ENCODE results near the gene LRRC8C.

LRRC8C gene

GRCh38 chr1:89735479-89735878 is 102.6 kb downstream of the LRRC8C start:
- Histone ChIP-seq H3K9ac (ENCODE audit: insufficient read length) (no peak overlapping the region), H3K9me3 (ENCODE audit: low read depth, low read length) (no peaks in the 10 kb centered on the region), H3K27ac (no peak overlapping the region), H3K4me3 (no peak overlapping the region), H3K36me3 (ENCODE audit: insufficient read depth, low read length) (no peaks in the 10 kb centered on the region)
- TF ChIP-seq EZH2 (IDR thresholded peaks at IDR 0.05) (no peak), FOXP2 (optimal IDR thresholded peaks at IDR 0.05; ENCODE audit: control extremely low read depth, extremely low read length, insufficient read depth) (no peak), POLR2AphosphoS5 (IDR thresholded peaks at IDR 0.05; ENCODE audit: borderline replicate concordance, low read depth, low read length) (no peak)
- no peak for DNase-seq (ENCODE audit: low read depth, low spot score)

GRCh38 chr1:89736937-89737733 is 104.2 kb downstream of the LRRC8C start:
- Histone ChIP-seq H3K36me3 (ENCODE audit: insufficient read depth, low read length) (no peaks in the 10 kb centered on the region), H3K27ac (no peak overlapping the region), H3K4me3 (no peak overlapping the region), H3K9me3 (ENCODE audit: low read depth, low read length) (no peaks in the 10 kb centered on the region), H3K9ac (ENCODE audit: insufficient read length) (no peak overlapping the region)
- no peak for DNase-seq (ENCODE audit: low read depth, low spot score)
- no peak for TF ChIP-seq FOXP2 (optimal IDR thresholded peaks at IDR 0.05; ENCODE audit: control extremely low read depth, extremely low read length, insufficient read depth)
- TF ChIP-seq POLR2AphosphoS5 (IDR thresholded peaks at IDR 0.05; ENCODE audit: borderline replicate concordance, low read depth, low read length): no peak
- TF ChIP-seq EZH2 (IDR thresholded peaks at IDR 0.05): no peak

GRCh38 chr1:89737985-89738510 is 105.1 kb downstream of the LRRC8C start:
- DNase-seq (ENCODE audit: low read depth, low spot score): no peak
- Histone ChIP-seq H3K36me3 (ENCODE audit: insufficient read depth, low read length) (no peaks in the 10 kb centered on the region), H3K4me3 (no peak overlapping the region), H3K9me3 (ENCODE audit: low read depth, low read length) (no peaks in the 10 kb centered on the region), H3K27ac (no peak overlapping the region), H3K9ac (ENCODE audit: insufficient read length) (no peak overlapping the region)
- TF ChIP-seq FOXP2 (optimal IDR thresholded peaks at IDR 0.05; ENCODE audit: control extremely low read depth, extremely low read length, insufficient read depth) (no peak), EZH2 (IDR thresholded peaks at IDR 0.05) (no peak), POLR2AphosphoS5 (IDR thresholded peaks at IDR 0.05; ENCODE audit: borderline replicate concordance, low read depth, low read length) (no peak)

- no peaks in the 10 kb centered on the region for H3K9me3 ChIP-seq (ENCODE audit: low read depth, low read length)
- no peaks in the 10 kb centered on the region for H3K36me3 ChIP-seq (ENCODE audit: insufficient read depth, low read length)
- H3K4me3 ChIP-seq: no peak overlapping the region
- DNase-seq (ENCODE audit: low read depth, low spot score): no peak
- TF ChIP-seq EZH2 (IDR thresholded peaks at IDR 0.05) (no peak), FOXP2 (optimal IDR thresholded peaks at IDR 0.05; ENCODE audit: control extremely low read depth, extremely low read length, insufficient read depth) (no peak), POLR2AphosphoS5 (IDR thresholded peaks at IDR 0.05; ENCODE audit: borderline replicate concordance, low read depth, low read length) (no peak)
- H3K27ac ChIP-seq: no peak overlapping the region
- no peak overlapping the region for H3K9ac ChIP-seq (ENCODE audit: insufficient read length)
These were observed 106.3 kb downstream of the LRRC8C start for GRCh38 chr1:89739013-89739843.

- Histone ChIP-seq H3K9me3 (ENCODE audit: low read depth, low read length) (no peaks in the 10 kb centered on the region), H3K4me3 (no peak overlapping the region), H3K9ac (ENCODE audit: insufficient read length) (no peak overlapping the region), H3K36me3 (ENCODE audit: insufficient read depth, low read length) (no peaks in the 10 kb centered on the region), H3K27ac (no peak overlapping the region)
- TF ChIP-seq EZH2 (IDR thresholded peaks at IDR 0.05): no peak
- TF ChIP-seq FOXP2 (optimal IDR thresholded peaks at IDR 0.05; ENCODE audit: control extremely low read depth, extremely low read length, insufficient read depth): no peak
- no peak for TF ChIP-seq POLR2AphosphoS5 (IDR thresholded peaks at IDR 0.05; ENCODE audit: borderline replicate concordance, low read depth, low read length)
- DNase-seq (ENCODE audit: low read depth, low spot score): no peak
These were observed 106.9 kb downstream of the LRRC8C start for GRCh38 chr1:89739844-89740216.

GRCh38 chr1:89743788-89744187 is 110.9 kb downstream of the LRRC8C start:
- DNase-seq (ENCODE audit: low read depth, low spot score): no peak
- TF ChIP-seq POLR2AphosphoS5 (IDR thresholded peaks at IDR 0.05; ENCODE audit: borderline replicate concordance, low read depth, low read length) (no peak), EZH2 (IDR thresholded peaks at IDR 0.05) (no peak), FOXP2 (optimal IDR thresholded peaks at IDR 0.05; ENCODE audit: control extremely low read depth, extremely low read length, insufficient read depth) (no peak)

GRCh38 chr1:89746424-89747149 is 113.7 kb downstream of the LRRC8C start:
- no peaks in the 10 kb centered on the region for H3K9me3 ChIP-seq (ENCODE audit: low read depth, low read length)
- TF ChIP-seq FOXP2 (optimal IDR thresholded peaks at IDR 0.05; ENCODE audit: control extremely low read depth, extremely low read length, insufficient read depth) (no peak), EZH2 (IDR thresholded peaks at IDR 0.05) (no peak), POLR2AphosphoS5 (IDR thresholded peaks at IDR 0.05; ENCODE audit: borderline replicate concordance, low read depth, low read length) (no peak)
- no peak overlapping the region for H3K9ac ChIP-seq (ENCODE audit: insufficient read length)
- no peak overlapping the region for H3K27ac ChIP-seq
- H3K4me3 ChIP-seq: no peak overlapping the region
- DNase-seq (ENCODE audit: low read depth, low spot score): no peak
- H3K36me3 ChIP-seq (ENCODE audit: insufficient read depth, low read length): no peaks in the 10 kb centered on the region

More at GRCh38 chr1:89743788-89744187, 110.9 kb downstream of the LRRC8C start:
- no peaks in the 10 kb centered on the region for H3K36me3 ChIP-seq (ENCODE audit: insufficient read depth, low read length)
- H3K27ac ChIP-seq: no peak overlapping the region
- H3K4me3 ChIP-seq: no peak overlapping the region
- no peaks in the 10 kb centered on the region for H3K9me3 ChIP-seq (ENCODE audit: low read depth, low read length)
- no peak overlapping the region for H3K9ac ChIP-seq (ENCODE audit: insufficient read length)
